Measurements from ENCODE around the gene TLCD5. TPM values are rescaled to one million over a fixed set of nuclear protein-coding genes. Genes with fewer than 3 reads are reported as not detected.

Gene TLCD5
- total RNA-seq, 1 experiment from 2014 or later, result 11.1 TPM

GRCh38 chr11:120308081-120308480, 17.0 kb upstream of the TLCD5 start:
- ChIA-PET CTCF (interaction anchor here (0.6 kb wide), 1 partner anchor 86 kb away, joined by 6 read pairs; no protein-coding TSS in a partner anchor), POLR2A (ENCODE audit: low non-redundant PET) (no interaction called here)
- Histone ChIP-seq H3K27ac (ENCODE audit: low read depth, low read length, poor library complexity, severe bottlenecking) (no peak overlapping the region), H3K4me3 (ENCODE audit: low read depth, low read length, poor library complexity, severe bottlenecking) (no peak overlapping the region), H3K36me3 (ENCODE audit: insufficient read depth, low read length, poor library complexity, severe bottlenecking) (no peaks in the 10 kb centered on the region), H3K27me3 (replicated peaks; ENCODE audit: insufficient read depth, low read depth, low read length, poor library complexity) (no peaks in the 10 kb centered on the region), H3K4me1 (ENCODE audit: insufficient read depth, low read length, poor library complexity, severe bottlenecking) (no peaks in the 10 kb centered on the region), H3K9me3 (ENCODE audit: low read depth, low read length, poor library complexity, severe bottlenecking) (no peaks in the 10 kb centered on the region)
- TF ChIP-seq CTCF (conservative IDR thresholded peaks at IDR 0.05; ENCODE audit: low read depth, low read length) (no peak), EZH2 (IDR thresholded peaks at IDR 0.05; ENCODE audit: borderline replicate concordance, low read depth, low read length, poor library complexity, severe bottlenecking) (no peak)
- intact Hi-C loops (cut with micrococcal nuclease; ENCODE audit: unreplicated experiment), result no loop called here
- no TSS peak for BruUV-seq (replicated peaks)
- DNase-seq (ENCODE audit: low spot score), result no peak

DNA sequence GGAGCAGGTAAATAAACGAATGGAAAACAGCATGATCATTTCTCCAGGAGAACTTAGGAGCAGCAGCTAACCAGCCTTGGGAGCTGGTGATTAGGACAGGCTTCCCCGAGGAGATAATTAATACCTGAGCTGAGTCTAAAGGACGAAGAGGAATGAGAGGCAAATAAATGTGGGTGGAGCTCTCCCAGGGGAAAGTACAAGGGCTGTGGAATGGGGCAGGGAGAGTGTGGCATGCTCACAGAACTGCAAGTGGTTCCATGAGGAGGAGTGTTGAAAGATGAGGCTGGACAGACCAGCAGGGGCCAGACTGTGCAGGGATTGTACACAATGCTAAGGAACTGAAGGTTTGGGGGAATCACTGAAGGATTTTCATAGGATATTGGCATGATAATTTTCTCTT, 14.2 kb upstream of the TLCD5 start:
- Histone ChIP-seq H3K36me3 (ENCODE audit: insufficient read depth, low read length, poor library complexity, severe bottlenecking) (no peaks in the 10 kb centered on the region), H3K27me3 (replicated peaks; ENCODE audit: insufficient read depth, low read depth, low read length, poor library complexity) (no peaks in the 10 kb centered on the region), H3K4me1 (ENCODE audit: insufficient read depth, low read length, poor library complexity, severe bottlenecking) (no peaks in the 10 kb centered on the region), H3K9me3 (ENCODE audit: low read depth, low read length, poor library complexity, severe bottlenecking) (no peaks in the 10 kb centered on the region), H3K4me3 (ENCODE audit: low read depth, low read length, poor library complexity, severe bottlenecking) (no peak overlapping the region), H3K27ac (ENCODE audit: low read depth, low read length, poor library complexity, severe bottlenecking) (no peak overlapping the region)
- ChIA-PET CTCF (no interaction called here), POLR2A (ENCODE audit: low non-redundant PET) (no interaction called here)
- BruUV-seq (replicated peaks), result no TSS peak
- no peak for DNase-seq (ENCODE audit: low spot score)
- no peak for TF ChIP-seq EZH2 (IDR thresholded peaks at IDR 0.05; ENCODE audit: borderline replicate concordance, low read depth, low read length, poor library complexity, severe bottlenecking)
- intact Hi-C loops (cut with micrococcal nuclease; ENCODE audit: unreplicated experiment), result no loop called here

DNA sequence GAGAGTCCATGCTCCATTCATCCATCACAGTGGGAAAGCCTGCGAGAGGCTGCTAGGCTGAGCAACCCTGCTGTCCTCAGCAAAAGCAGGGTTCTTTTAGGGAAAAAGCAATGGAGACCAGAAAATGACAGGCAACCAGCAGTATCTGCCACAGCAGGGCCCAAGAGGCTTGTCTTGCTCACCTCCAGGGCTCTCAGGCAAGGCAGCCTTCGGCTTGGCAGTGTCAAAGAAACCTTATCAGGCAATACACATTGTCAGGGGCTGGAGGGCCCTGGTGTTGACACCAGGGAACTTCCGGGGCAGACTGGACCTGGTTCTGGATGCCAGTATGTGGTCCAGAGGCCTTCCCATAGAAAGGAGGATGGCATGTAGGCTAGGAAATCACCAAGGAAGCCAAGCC, 10.2 kb upstream of the TLCD5 start:
- Histone ChIP-seq H3K27ac (ENCODE audit: low read depth, low read length, poor library complexity, severe bottlenecking) (no peak overlapping the region), H3K4me1 (ENCODE audit: insufficient read depth, low read length, poor library complexity, severe bottlenecking) (no peaks in the 10 kb centered on the region), H3K27me3 (replicated peaks; ENCODE audit: insufficient read depth, low read depth, low read length, poor library complexity) (no peaks in the 10 kb centered on the region), H3K9me3 (ENCODE audit: low read depth, low read length, poor library complexity, severe bottlenecking) (no peaks in the 10 kb centered on the region), H3K4me3 (ENCODE audit: low read depth, low read length, poor library complexity, severe bottlenecking) (no peak overlapping the region), H3K36me3 (ENCODE audit: insufficient read depth, low read length, poor library complexity, severe bottlenecking) (no peaks in the 10 kb centered on the region)
- TF ChIP-seq CTCF (conservative IDR thresholded peaks at IDR 0.05; ENCODE audit: low read depth, low read length) (no peak), EZH2 (IDR thresholded peaks at IDR 0.05; ENCODE audit: borderline replicate concordance, low read depth, low read length, poor library complexity, severe bottlenecking) (no peak)
- BruUV-seq (replicated peaks), result no TSS peak
- ChIA-PET POLR2A (ENCODE audit: low non-redundant PET) (no interaction called here), CTCF (interaction anchor here (1.2 kb wide), 1 partner anchor 11 kb away, joined by 3 read pairs; no protein-coding TSS in a partner anchor)
- intact Hi-C loops (cut with micrococcal nuclease; ENCODE audit: unreplicated experiment), result no loop called here
- no peak for DNase-seq (ENCODE audit: low spot score)
